HCT116 (cell line): ENCODE data around the gene AP1M1.

ENCODE experiments used
- CEBPB ChIP-seq: IDR thresholded peaks from 2 replicates; pipeline ENCODE4 v1.6.1; 2012; ENCODE audit warnings: low read depth
- EZH2 ChIP-seq: fragments of 200-600 bp; sonication (generic); IDR thresholded peaks from 2 replicates; pipeline ENCODE4 v1.6.1; 2017; ENCODE audit warnings: antibody characterized with exemption, mixed run types
- EZH2phosphoT487 ChIP-seq: fragments of 200-600 bp; IDR thresholded peaks from 2 replicates; pipeline ENCODE4 v1.6.1; 2018; ENCODE audit warnings: antibody characterized with exemption, borderline replicate concordance
- JUND ChIP-seq: IDR thresholded peaks from 2 replicates; pipeline ENCODE4 v1.6.1; 2012
- POLR2A ChIP-seq: IDR thresholded peaks from 2 replicates; pipeline ENCODE4 v1.7.0; 2011; ENCODE audit warnings: borderline replicate concordance; ENCODE audit not compliant: insufficient read depth, insufficient read length; ENCODE audit errors: extremely low read depth
- POLR2AphosphoS5 ChIP-seq: IDR thresholded peaks from 2 replicates; pipeline ENCODE4 v1.6.1; 2011; ENCODE audit warnings: mild to moderate bottlenecking, low read depth, low read length, moderate library complexity
- YY1 ChIP-seq: IDR thresholded peaks from 2 replicates; pipeline ENCODE4 v1.6.1; 2011; ENCODE audit warnings: low read length, low read depth, moderate library complexity, mild to moderate bottlenecking; ENCODE audit not compliant: insufficient replicate concordance; ENCODE audit errors: extremely low read depth
- ZFX ChIP-seq: fragments of 450-650 bp; IDR thresholded peaks from 2 replicates; pipeline ENCODE4 v1.6.1; 2017
- ZNF274 ChIP-seq: fragments of 200-500 bp; sonication (Bioruptor generic); IDR thresholded peaks from 2 replicates; pipeline ENCODE4 v1.6.1; 2014; ENCODE audit warnings: mild to moderate bottlenecking, low read depth, low read length, inconsistent platforms
- TF ChIP-seq, protein P1 (sequence below): IDR thresholded peaks from 2 replicates; pipeline ENCODE4 v1.6.1; 2012; ENCODE audit warnings: low read depth
- TF ChIP-seq, protein P2 (sequence below), 3 experiments: fragments of 200-600 bp in 1 of 3; sonication (generic) in 1 of 3; IDR thresholded peaks in 2 of 3; conservative IDR thresholded peaks in 1 of 3; 2 replicates each; pipeline ENCODE4 v1.5.1; 2012 to 2017; ENCODE audit warnings: low read depth in 2 of 3, low read length in 2 of 3, antibody characterized with exemption in 1 of 3, borderline replicate concordance in 1 of 3, control low read depth in 1 of 3, mild to moderate bottlenecking in 1 of 3, mixed read lengths in 1 of 3, mixed run types in 1 of 3, moderate library complexity in 1 of 3; ENCODE audit not compliant: insufficient read depth in 1 of 3

DNA sequence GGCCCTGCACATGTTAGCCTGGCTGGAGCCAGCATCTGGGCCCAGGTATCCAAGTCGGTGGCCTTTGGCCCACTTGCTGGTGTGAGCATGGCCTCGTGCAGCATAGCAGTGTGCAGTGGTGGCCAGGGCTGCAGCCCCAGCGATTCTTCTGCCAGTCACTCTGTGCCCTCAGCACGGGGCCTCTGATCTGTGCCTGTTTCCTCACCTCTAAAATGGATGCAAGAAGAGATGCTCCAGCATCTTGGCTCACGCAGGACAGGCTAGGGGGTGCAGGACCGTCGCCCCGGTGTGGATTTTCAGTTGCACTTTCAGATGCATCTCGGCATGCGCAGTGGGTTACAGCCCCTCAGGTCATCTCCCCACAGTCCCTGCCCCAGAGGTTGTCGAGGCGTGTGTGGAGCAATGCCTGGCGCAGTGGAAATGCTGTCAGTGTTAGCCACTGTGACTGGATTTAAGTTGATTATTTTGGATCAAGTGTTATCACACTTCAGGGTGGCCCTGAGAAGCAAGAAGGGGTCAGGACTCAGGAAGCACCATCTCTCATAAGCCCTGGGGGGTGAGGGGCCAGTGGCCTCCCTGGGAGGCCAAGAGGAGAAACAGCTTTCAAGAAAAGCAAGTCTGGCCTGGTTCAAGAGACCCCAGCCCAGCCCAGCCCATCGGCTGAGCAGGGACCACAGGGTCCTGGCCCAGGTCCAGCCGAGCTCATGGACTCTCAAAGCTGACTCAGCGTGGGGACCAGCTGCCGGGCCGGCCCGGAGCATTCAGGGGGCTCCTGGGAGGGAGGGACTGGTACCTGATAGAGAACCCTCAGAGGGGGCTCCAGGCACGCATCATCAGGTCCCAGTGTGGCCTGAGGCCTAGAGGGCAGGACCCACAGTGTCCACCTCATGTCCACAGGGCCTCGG lies 27.8 kb downstream of the AP1M1 start:
- TF ChIP-seq POLR2A (no peak), POLR2AphosphoS5 (no peak), EZH2 (no peak), JUND (no peak), YY1 (no peak), CEBPB (no peak), ZNF274 (no peak), EZH2phosphoT487 (no peak), ZFX (no peak)
- TF ChIP-seq, protein P1, sequence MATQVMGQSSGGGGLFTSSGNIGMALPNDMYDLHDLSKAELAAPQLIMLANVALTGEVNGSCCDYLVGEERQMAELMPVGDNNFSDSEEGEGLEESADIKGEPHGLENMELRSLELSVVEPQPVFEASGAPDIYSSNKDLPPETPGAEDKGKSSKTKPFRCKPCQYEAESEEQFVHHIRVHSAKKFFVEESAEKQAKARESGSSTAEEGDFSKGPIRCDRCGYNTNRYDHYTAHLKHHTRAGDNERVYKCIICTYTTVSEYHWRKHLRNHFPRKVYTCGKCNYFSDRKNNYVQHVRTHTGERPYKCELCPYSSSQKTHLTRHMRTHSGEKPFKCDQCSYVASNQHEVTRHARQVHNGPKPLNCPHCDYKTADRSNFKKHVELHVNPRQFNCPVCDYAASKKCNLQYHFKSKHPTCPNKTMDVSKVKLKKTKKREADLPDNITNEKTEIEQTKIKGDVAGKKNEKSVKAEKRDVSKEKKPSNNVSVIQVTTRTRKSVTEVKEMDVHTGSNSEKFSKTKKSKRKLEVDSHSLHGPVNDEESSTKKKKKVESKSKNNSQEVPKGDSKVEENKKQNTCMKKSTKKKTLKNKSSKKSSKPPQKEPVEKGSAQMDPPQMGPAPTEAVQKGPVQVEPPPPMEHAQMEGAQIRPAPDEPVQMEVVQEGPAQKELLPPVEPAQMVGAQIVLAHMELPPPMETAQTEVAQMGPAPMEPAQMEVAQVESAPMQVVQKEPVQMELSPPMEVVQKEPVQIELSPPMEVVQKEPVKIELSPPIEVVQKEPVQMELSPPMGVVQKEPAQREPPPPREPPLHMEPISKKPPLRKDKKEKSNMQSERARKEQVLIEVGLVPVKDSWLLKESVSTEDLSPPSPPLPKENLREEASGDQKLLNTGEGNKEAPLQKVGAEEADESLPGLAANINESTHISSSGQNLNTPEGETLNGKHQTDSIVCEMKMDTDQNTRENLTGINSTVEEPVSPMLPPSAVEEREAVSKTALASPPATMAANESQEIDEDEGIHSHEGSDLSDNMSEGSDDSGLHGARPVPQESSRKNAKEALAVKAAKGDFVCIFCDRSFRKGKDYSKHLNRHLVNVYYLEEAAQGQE = no peak
- TF ChIP-seq, protein P2, sequence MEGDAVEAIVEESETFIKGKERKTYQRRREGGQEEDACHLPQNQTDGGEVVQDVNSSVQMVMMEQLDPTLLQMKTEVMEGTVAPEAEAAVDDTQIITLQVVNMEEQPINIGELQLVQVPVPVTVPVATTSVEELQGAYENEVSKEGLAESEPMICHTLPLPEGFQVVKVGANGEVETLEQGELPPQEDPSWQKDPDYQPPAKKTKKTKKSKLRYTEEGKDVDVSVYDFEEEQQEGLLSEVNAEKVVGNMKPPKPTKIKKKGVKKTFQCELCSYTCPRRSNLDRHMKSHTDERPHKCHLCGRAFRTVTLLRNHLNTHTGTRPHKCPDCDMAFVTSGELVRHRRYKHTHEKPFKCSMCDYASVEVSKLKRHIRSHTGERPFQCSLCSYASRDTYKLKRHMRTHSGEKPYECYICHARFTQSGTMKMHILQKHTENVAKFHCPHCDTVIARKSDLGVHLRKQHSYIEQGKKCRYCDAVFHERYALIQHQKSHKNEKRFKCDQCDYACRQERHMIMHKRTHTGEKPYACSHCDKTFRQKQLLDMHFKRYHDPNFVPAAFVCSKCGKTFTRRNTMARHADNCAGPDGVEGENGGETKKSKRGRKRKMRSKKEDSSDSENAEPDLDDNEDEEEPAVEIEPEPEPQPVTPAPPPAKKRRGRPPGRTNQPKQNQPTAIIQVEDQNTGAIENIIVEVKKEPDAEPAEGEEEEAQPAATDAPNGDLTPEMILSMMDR (IDR thresholded peaks at IDR 0.05 in 2 of 3, conservative IDR thresholded peaks at IDR 0.05 in 1 of 3; ENCODE audit: borderline replicate concordance in 1 of 3, insufficient read depth in 1 of 3, low read depth in 2 of 3, low read length in 2 of 3) = no peak
